ENCODE data around the gene COL4A3. TPM values are rescaled to one million over a fixed set of nuclear protein-coding genes. Genes with fewer than 3 reads are reported as not detected.

Gene COL4A3
- polyA plus RNA-seq, 1 donor from 2014 or later, result 0.10 TPM

DNA sequence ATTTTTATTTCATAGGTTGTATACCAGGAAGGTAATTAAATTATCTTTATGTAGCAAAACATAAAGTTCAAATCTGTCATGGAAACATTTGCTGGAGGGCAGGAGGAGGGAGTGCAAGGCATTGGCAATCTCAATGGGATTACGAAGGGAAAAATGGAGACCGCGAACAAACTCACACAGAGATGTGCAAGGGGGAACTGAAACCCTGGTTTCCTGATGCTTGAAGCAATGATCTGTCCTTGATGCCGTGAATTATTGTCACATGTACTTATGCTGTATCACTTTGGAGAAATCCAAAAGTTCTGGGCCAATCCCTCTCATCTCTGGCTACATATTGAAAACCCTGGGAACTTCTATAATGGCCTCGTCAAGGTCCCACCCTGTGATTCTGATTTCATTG lies 95.6 kb downstream of the COL4A3 start:
- Histone ChIP-seq H3K27ac (ENCODE audit: low read length) (no peak overlapping the region), H4K20me1 (ENCODE audit: insufficient read depth) (no peaks in the 10 kb centered on the region), H2AFZ (ENCODE audit: low read depth, low read length) (no peak overlapping the region), H3K27me3 (ENCODE audit: insufficient read depth, low read depth, low read length) (no peaks in the 10 kb centered on the region), H3K9ac (ENCODE audit: low read length) (no peak overlapping the region), H3K9me2 (ENCODE audit: insufficient read depth, low read length) (no peaks in the 10 kb centered on the region), H3F3A (ENCODE audit: insufficient read depth, low read length, poor library complexity, severe bottlenecking) (no peaks in the 10 kb centered on the region), H3K79me2 (replicated peaks; ENCODE audit: insufficient read depth, low read length) (no peaks in the 10 kb centered on the region), H3K9me3 (ENCODE audit: low read length) (no peaks in the 10 kb centered on the region), H3K4me3 (ENCODE audit: low read length) (no peak overlapping the region), H3K36me3 (ENCODE audit: insufficient read depth, low read length) (no peaks in the 10 kb centered on the region), H3K4me2 (ENCODE audit: low read length) (no peak overlapping the region)
- TF ChIP-seq TAF1 (IDR thresholded peaks at IDR 0.05; ENCODE audit: low read depth) (no peak), EP300 (conservative IDR thresholded peaks at IDR 0.05; ENCODE audit: poor library complexity, severe bottlenecking) (no peak), SMC3 (conservative IDR thresholded peaks at IDR 0.05; ENCODE audit: poor library complexity) (no peak), RAD21 (conservative IDR thresholded peaks at IDR 0.05) (no peak), POLR2AphosphoS5 (IDR thresholded peaks at IDR 0.05) (no peak), MXI1 (conservative IDR thresholded peaks at IDR 0.05; ENCODE audit: poor library complexity, severe bottlenecking) (no peak)
- TF ChIP-seq, protein P1, sequence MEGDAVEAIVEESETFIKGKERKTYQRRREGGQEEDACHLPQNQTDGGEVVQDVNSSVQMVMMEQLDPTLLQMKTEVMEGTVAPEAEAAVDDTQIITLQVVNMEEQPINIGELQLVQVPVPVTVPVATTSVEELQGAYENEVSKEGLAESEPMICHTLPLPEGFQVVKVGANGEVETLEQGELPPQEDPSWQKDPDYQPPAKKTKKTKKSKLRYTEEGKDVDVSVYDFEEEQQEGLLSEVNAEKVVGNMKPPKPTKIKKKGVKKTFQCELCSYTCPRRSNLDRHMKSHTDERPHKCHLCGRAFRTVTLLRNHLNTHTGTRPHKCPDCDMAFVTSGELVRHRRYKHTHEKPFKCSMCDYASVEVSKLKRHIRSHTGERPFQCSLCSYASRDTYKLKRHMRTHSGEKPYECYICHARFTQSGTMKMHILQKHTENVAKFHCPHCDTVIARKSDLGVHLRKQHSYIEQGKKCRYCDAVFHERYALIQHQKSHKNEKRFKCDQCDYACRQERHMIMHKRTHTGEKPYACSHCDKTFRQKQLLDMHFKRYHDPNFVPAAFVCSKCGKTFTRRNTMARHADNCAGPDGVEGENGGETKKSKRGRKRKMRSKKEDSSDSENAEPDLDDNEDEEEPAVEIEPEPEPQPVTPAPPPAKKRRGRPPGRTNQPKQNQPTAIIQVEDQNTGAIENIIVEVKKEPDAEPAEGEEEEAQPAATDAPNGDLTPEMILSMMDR (IDR thresholded peaks at IDR 0.05; ENCODE audit: poor library complexity, severe bottlenecking), result no peak
- TF ChIP-seq, protein P2, sequence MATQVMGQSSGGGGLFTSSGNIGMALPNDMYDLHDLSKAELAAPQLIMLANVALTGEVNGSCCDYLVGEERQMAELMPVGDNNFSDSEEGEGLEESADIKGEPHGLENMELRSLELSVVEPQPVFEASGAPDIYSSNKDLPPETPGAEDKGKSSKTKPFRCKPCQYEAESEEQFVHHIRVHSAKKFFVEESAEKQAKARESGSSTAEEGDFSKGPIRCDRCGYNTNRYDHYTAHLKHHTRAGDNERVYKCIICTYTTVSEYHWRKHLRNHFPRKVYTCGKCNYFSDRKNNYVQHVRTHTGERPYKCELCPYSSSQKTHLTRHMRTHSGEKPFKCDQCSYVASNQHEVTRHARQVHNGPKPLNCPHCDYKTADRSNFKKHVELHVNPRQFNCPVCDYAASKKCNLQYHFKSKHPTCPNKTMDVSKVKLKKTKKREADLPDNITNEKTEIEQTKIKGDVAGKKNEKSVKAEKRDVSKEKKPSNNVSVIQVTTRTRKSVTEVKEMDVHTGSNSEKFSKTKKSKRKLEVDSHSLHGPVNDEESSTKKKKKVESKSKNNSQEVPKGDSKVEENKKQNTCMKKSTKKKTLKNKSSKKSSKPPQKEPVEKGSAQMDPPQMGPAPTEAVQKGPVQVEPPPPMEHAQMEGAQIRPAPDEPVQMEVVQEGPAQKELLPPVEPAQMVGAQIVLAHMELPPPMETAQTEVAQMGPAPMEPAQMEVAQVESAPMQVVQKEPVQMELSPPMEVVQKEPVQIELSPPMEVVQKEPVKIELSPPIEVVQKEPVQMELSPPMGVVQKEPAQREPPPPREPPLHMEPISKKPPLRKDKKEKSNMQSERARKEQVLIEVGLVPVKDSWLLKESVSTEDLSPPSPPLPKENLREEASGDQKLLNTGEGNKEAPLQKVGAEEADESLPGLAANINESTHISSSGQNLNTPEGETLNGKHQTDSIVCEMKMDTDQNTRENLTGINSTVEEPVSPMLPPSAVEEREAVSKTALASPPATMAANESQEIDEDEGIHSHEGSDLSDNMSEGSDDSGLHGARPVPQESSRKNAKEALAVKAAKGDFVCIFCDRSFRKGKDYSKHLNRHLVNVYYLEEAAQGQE (IDR thresholded peaks at IDR 0.05; ENCODE audit: borderline replicate concordance), result no peak

DNA sequence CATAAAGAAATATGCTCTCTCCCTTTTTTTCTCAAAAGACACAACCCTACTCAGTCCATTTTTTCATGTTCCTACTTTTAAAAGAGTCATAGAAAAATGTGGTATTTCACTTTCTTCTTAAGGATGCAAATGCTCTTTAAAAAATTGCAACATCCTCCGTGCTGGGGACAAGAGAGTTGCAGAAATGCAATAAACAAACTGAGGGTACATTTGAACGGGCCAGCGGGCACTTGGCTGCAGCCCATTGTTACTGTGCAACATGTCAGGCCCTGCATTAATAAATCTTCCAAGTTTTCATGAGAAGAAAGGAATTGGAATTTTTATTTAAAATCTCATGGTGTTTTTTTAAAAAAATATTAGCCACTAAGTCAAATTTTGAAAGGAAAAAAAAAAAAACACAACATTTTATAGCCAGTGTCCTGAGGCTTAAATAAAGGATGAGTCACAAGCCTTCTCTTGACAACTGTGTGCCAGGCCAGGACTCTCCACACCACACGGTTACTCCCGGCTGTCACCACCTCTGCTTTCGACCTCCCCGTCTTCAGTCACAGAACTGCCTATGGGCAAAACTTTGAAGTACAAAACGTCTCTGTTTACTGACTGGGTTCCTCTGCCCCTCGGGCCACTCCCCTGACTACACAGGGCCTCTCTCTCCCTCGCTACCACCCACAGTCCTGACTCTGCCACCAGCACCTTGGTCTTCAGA lies 103.1 kb downstream of the COL4A3 start:
- no peak overlapping the region for H3K27ac ChIP-seq (ENCODE audit: low read length)
- TF ChIP-seq, protein P2 (IDR thresholded peaks at IDR 0.05; ENCODE audit: borderline replicate concordance), result no peak
- no peak for TF ChIP-seq EP300 (conservative IDR thresholded peaks at IDR 0.05; ENCODE audit: poor library complexity, severe bottlenecking)
- H3K79me2 ChIP-seq (replicated peaks; ENCODE audit: insufficient read depth, low read length), result no peaks in the 10 kb centered on the region
- H4K20me1 ChIP-seq (ENCODE audit: insufficient read depth), result no peaks in the 10 kb centered on the region
- H3K9me2 ChIP-seq (ENCODE audit: insufficient read depth, low read length), result no peaks in the 10 kb centered on the region
- H3K9ac ChIP-seq (ENCODE audit: low read length), result no peak overlapping the region
- no peaks in the 10 kb centered on the region for H3F3A ChIP-seq (ENCODE audit: insufficient read depth, low read length, poor library complexity, severe bottlenecking)
- H3K27me3 ChIP-seq (ENCODE audit: insufficient read depth, low read depth, low read length), result no peaks in the 10 kb centered on the region
- H3K9me3 ChIP-seq (ENCODE audit: low read length), result no peaks in the 10 kb centered on the region
- no peak overlapping the region for H2AFZ ChIP-seq (ENCODE audit: low read depth, low read length)
- H3K4me2 ChIP-seq (ENCODE audit: low read length), result no peak overlapping the region
- no peak overlapping the region for H3K4me3 ChIP-seq (ENCODE audit: low read length)
- no peaks in the 10 kb centered on the region for H3K36me3 ChIP-seq (ENCODE audit: insufficient read depth, low read length)

Measured in neural cell (in vitro differentiated cells).